GM13977 (cell line): ENCODE results near the gene MSANTD1.

Experiments used
- DNase-seq: peaks from one replicate; pipeline ENCODE4 v3.0.0; 2012; ENCODE audit warnings: low spot score
- CTCF ChIP-seq: IDR thresholded peaks from 2 replicates; pipeline ENCODE4 v1.5.1; 2012; ENCODE audit warnings: mild to moderate bottlenecking, control low read depth; ENCODE audit not compliant: insufficient read depth; ENCODE audit errors: extremely low read depth, missing control alignments
- in situ Hi-C: fragments of 300-500 bp; cut with MboI; formaldehyde crosslinking; loops from one replicate; pipeline ENCODE4 v1.12.0; 2022; ENCODE audit warnings: low sequenced_read_pairs, low pct_unique_long_range_greater_than_20kb, mixed read lengths, inconsistent platforms; ENCODE audit not compliant: unreplicated experiment

Gene MSANTD1

GRCh38 chr4:3221184-3221494 is 27.8 kb upstream of the MSANTD1 start:
- no peak for TF ChIP-seq CTCF
- in situ Hi-C loops = no loop called here
- no peak for DNase-seq

- DNase-seq = no peak
- in situ Hi-C loops = no loop called here
- TF ChIP-seq CTCF = no peak
These were observed 27.0 kb upstream of the MSANTD1 start for GRCh38 chr4:3221996-3222395.

GRCh38 chr4:3223346-3223745 is 25.6 kb upstream of the MSANTD1 start:
- DNase-seq = no peak
- in situ Hi-C loops = no loop called here

GRCh38 chr4:3223956-3224748 is 24.8 kb upstream of the MSANTD1 start:
- in situ Hi-C loops = no loop called here
- TF ChIP-seq CTCF = no peak
- no peak for DNase-seq

More at GRCh38 chr4:3223346-3223745, 25.6 kb upstream of the MSANTD1 start:
- TF ChIP-seq CTCF = no peak

- no peak for DNase-seq
- in situ Hi-C loops = no loop called here
- no peak for TF ChIP-seq CTCF
These were observed 23.7 kb upstream of the MSANTD1 start for GRCh38 chr4:3225071-3225850.

- no peak for DNase-seq
- TF ChIP-seq CTCF = no peak
- in situ Hi-C loops = no loop called here
These were observed 23.0 kb upstream of the MSANTD1 start for GRCh38 chr4:3225936-3226335.
